B cell (primary cell): Measurements from ENCODE around the gene MYLK2. TPM values are rescaled to one million over a fixed set of nuclear protein-coding genes. Genes with fewer than 3 reads are reported as not detected.

Source experiments
- ATAC-seq: fragments of 200-7000 bp; cut with Tn5 transposase; one replicate; pipeline ENCODE4 v1.10.0; 2021; ENCODE audit warnings: low read depth, mild to moderate bottlenecking, moderate number of reproducible peaks, moderate library complexity
- CTCF ChIA-PET: fragments of 350-600 bp; sonication (Branson Sonifier 250); formaldehyde crosslinking; loops from one replicate; lab custom pipeline; 2021; ENCODE audit warnings: antibody characterized with exemption, inconsistent platforms; lab: Charles Lee
- POLR2A ChIA-PET: fragments of 350-600 bp; sonication (Branson Sonifier 250); formaldehyde crosslinking; loops from one replicate; lab custom pipeline; 2021; ENCODE audit warnings: antibody characterized with exemption; lab: Charles Lee
- DNase-seq: peaks from one replicate; pipeline ENCODE4 v3.0.0; 2013
- H2AFZ ChIP-seq: 2 replicates; pipeline ENCODE4 v1.6.1; 2012; ENCODE audit warnings: mild to moderate bottlenecking, low read depth, low read length; ENCODE audit not compliant: insufficient read depth, poor library complexity, severe bottlenecking
- H3K27ac ChIP-seq, 2 donors: 1 replicate in 1 of 2; 2 replicates in 1 of 2; pipeline ENCODE4 v1.5.1; 2012 to 2013; ENCODE audit warnings: low read length in 2 of 2, mild to moderate bottlenecking in 2 of 2, moderate library complexity in 1 of 2
- H3K27me3 ChIP-seq, 4 experiments: fragments of 200-600 bp in 1 of 4; sonication (generic) in 1 of 4; replicated peaks in 1 of 4; 1 replicate in 2 of 4; 2 replicates in 2 of 4; pipeline versions ENCODE4 v1.6.1 to v1.7.0; 2013 to 2016; ENCODE audit warnings: low read length in 3 of 4, mild to moderate bottlenecking in 2 of 4, mixed read lengths in 1 of 4, moderate library complexity in 1 of 4; ENCODE audit not compliant: insufficient read depth in 4 of 4, control insufficient read depth in 3 of 4; ENCODE audit errors: control extremely low read depth in 1 of 4
- H3K36me3 ChIP-seq, 2 experiments: replicated peaks in 1 of 2; 1 replicate in 1 of 2; 2 replicates in 1 of 2; pipeline versions ENCODE4 v1.6.1 to v1.7.1; 2013; ENCODE audit warnings: low read length in 1 of 2; ENCODE audit not compliant: insufficient read depth in 2 of 2, control insufficient read depth in 1 of 2; ENCODE audit errors: control extremely low read depth in 1 of 2, extremely low read depth in 1 of 2
- H3K4me1 ChIP-seq, 2 donors: fragments of 200-600 bp in 1 of 2; sonication (generic) in 1 of 2; 1 replicate in 1 of 2; 2 replicates in 1 of 2; pipeline versions ENCODE4 v1.5.1 to v1.6.1; 2013 to 2017; ENCODE audit warnings: low read length in 2 of 2; ENCODE audit not compliant: control insufficient read depth in 2 of 2, insufficient read depth in 2 of 2
- H3K4me2 ChIP-seq: replicated peaks from 2 replicates; pipeline ENCODE3; 2012; ENCODE audit warnings: mild to moderate bottlenecking, low read depth, low read length; ENCODE audit not compliant: poor library complexity, severe bottlenecking
- H3K4me3 ChIP-seq, 5 experiments: fragments of 200-600 bp in 1 of 5; sonication (generic) in 1 of 5; 1 replicate in 3 of 5; 2 replicates in 2 of 5; pipeline versions ENCODE4 v1.5.1 to v1.7.0; 2011 to 2016; ENCODE audit warnings: low read length in 4 of 5, mild to moderate bottlenecking in 4 of 5, low read depth in 2 of 5, control low read depth in 1 of 5, moderate library complexity in 1 of 5; ENCODE audit not compliant: insufficient read depth in 1 of 5; ENCODE audit errors: control extremely low read depth in 1 of 5, extremely low read depth in 1 of 5
- H3K79me2 ChIP-seq: fragments of 200-600 bp; sonication (generic); one replicate; pipeline ENCODE4 v1.6.0; 2016; ENCODE audit warnings: low read length; ENCODE audit not compliant: control insufficient read depth, insufficient read depth
- H3K9ac ChIP-seq: fragments of 200-600 bp; sonication (generic); 2 replicates; pipeline ENCODE4 v1.6.1; 2017; ENCODE audit warnings: mild to moderate bottlenecking, low read length, moderate library complexity
- H3K9me3 ChIP-seq, 3 donors: one replicate each; pipeline versions ENCODE4 v1.6.1 to v1.7.1; 2013; ENCODE audit warnings: low read length in 2 of 3; ENCODE audit not compliant: control insufficient read depth in 2 of 3, insufficient read depth in 1 of 3; ENCODE audit errors: control extremely low read depth in 1 of 3
- H4K20me1 ChIP-seq: 2 replicates; pipeline ENCODE4 v1.6.0; 2012; ENCODE audit warnings: mild to moderate bottlenecking, low read length; ENCODE audit not compliant: insufficient read depth, control insufficient read depth, poor library complexity, severe bottlenecking
- H3K27ac Mint-ChIP-seq: one replicate; pipeline ENCODE4 v1.8.0; 2021; ENCODE audit warnings: mixed read lengths
- H3K27me3 Mint-ChIP-seq: one replicate; pipeline ENCODE4 v1.8.0; 2021; ENCODE audit warnings: mixed read lengths
- H3K4me1 Mint-ChIP-seq: one replicate; pipeline ENCODE4 v1.8.0; 2021; ENCODE audit warnings: mixed read lengths
- H3K4me3 Mint-ChIP-seq: one replicate; pipeline ENCODE4 v1.8.0; 2021; ENCODE audit warnings: mixed read lengths
- H3K9me3 Mint-ChIP-seq: one replicate; pipeline ENCODE4 v1.8.0; 2022; ENCODE audit warnings: mixed read lengths; ENCODE audit not compliant: insufficient read depth
- CTCF ChIP-seq: fragments of 200-600 bp; IDR thresholded peaks from one replicate; pipeline ENCODE4 v1.8.0; 2022; ENCODE audit warnings: antibody characterized with exemption, mild to moderate bottlenecking
- EZH2 ChIP-seq: IDR thresholded peaks from 2 replicates; pipeline ENCODE4 v1.6.1; 2012; ENCODE audit warnings: borderline replicate concordance, low read depth, mild to moderate bottlenecking, moderate library complexity, low read length; ENCODE audit not compliant: insufficient read depth, poor library complexity, severe bottlenecking
- WGBS: methylation state at CpG from one replicate; pipeline ENCODE4 v1.1.5; 2013; ENCODE audit warnings: missing lambda C conversion rate; ENCODE audit not compliant: insufficient coverage; 5-methylcytosine and 5-hydroxymethylcytosine counted together
- intact Hi-C: fragments of 100-400 bp; cut with micrococcal nuclease; formaldehyde crosslinking; loops from one replicate; pipeline ENCODE4 v1.10.0; 2022
- polyA plus RNA-seq: library from polyadenylated mRNA; depleted of rRNA; stranded (reverse); fragments of >200 nt; gene quantifications from 2 replicates; pipeline ENCODE4 v1.2.3, GENCODE V29; 2012
- total RNA-seq, 2 donors: library from RNA; stranded (reverse); fragments of 120-200 nt in 1 of 2; gene quantifications; 1 replicate in 1 of 2; 2 replicates in 1 of 2; pipeline versions ENCODE4 v1.2.3 to v1.2.4, GENCODE V29; 2013 to 2022

The MYLK2 gene
- total and polyA plus RNA-seq, 2 donors (not counting 1 experiment from before 2014, with no cell fraction given): not detected

- 100% methylated on average over 3 of the region's 5 CpGs for WGBS
- no peak for ATAC-seq
- Histone ChIP-seq H3K27ac (no peak overlapping the region), H3K79me2 (no peaks in the 10 kb centered on the region), H4K20me1 (peaks cover 6% of the 10 kb centered on the region), H3K4me3 (no peak overlapping the region), H3K9ac (no peak overlapping the region), H3K27me3 (peaks cover 0 to 21% (median 10%) of the 10 kb centered on the region in 4 experiments), H3K9me3 (peaks cover 0 to 5% (median 0%) of the 10 kb centered on the region in 3 donors), H3K4me1 (peaks cover 19 to 26% of the 10 kb centered on the region in 2 donors), H2AFZ (no peak overlapping the region), H3K4me2 (no peak overlapping the region), H3K36me3 (no peaks in the 10 kb centered on the region)
- Mint-ChIP-seq H3K4me3 (peak overlapping the region; percentile 39), H3K9me3 (no peaks in the 10 kb centered on the region), H3K27me3 (peaks cover 5% of the 10 kb centered on the region), H3K27ac (no peak overlapping the region), H3K4me1 (peaks cover 29% of the 10 kb centered on the region)
- POLR2A ChIA-PET: interaction anchor here (0.7 to 1.0 kb wide), 3 partner anchors 26 to 214 kb away, joined by 3 to 9 read pairs (median 5); no protein-coding TSS in a partner anchor
- intact Hi-C loops: no loop called here
- TF ChIP-seq EZH2: no peak
- TF ChIP-seq CTCF: no peak
- CTCF ChIA-PET: interaction anchor here (0.7 to 3.1 kb wide), 10 partner anchors 13 to 499 kb away, joined by 3 to 11 read pairs (median 3); partner anchors contain the start of genes ASXL1 and PDRG1
- no peak for DNase-seq
Observed at GRCh38 chr20:31859266-31859997, 40.3 kb downstream of the MYLK2 start.

DNA sequence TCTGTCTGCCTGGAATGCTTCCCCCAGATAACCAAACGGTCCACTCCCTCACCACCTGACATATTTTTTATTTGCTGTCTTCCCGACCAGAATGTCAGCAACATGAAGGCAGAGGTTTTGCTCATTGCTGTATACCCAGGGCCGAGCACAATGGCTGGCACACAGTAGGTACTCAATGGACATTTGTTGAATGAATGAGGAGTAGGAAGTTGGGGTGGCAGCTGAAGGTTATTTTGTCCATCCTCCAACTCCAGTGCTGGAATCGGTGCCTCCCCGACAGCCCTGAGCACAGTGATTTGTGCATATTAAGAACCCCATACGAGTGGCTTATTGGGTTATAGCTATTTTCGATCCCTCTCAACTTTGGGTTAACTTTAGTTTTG lies 40.8 kb downstream of the MYLK2 start:
- Histone ChIP-seq H3K9me3 (peaks cover 0 to 5% (median 0%) of the 10 kb centered on the region in 3 donors), H3K27me3 (peaks cover 0 to 18% (median 10%) of the 10 kb centered on the region in 4 experiments), H3K27ac (no peak overlapping the region), H3K4me2 (no peak overlapping the region), H2AFZ (no peak overlapping the region), H3K9ac (no peak overlapping the region), H3K4me3 (no peak overlapping the region), H4K20me1 (peaks cover 6% of the 10 kb centered on the region), H3K4me1 (peaks cover 19 to 26% of the 10 kb centered on the region in 2 donors), H3K36me3 (no peaks in the 10 kb centered on the region), H3K79me2 (no peaks in the 10 kb centered on the region)
- peaks cover 5% of the 10 kb centered on the region for H3K27me3 Mint-ChIP-seq
- no peak overlapping the region for H3K27ac Mint-ChIP-seq
- intact Hi-C loops: no loop called here
- peak overlapping the region; percentile 39 for H3K4me3 Mint-ChIP-seq
- H3K9me3 Mint-ChIP-seq: no peaks in the 10 kb centered on the region
- TF ChIP-seq CTCF: no peak
- TF ChIP-seq EZH2: no peak
- peaks cover 29% of the 10 kb centered on the region for H3K4me1 Mint-ChIP-seq
- CTCF ChIA-PET: interaction anchor here (0.6 to 3.1 kb wide), 10 partner anchors 11 to 1691 kb away, joined by 3 to 11 read pairs (median 4); partner anchors contain the start of genes DUSP15, PDRG1 and TTLL9
- 80% methylated on average over 6 of the region's 7 CpGs for WGBS
- no peak for DNase-seq
- ATAC-seq: no peak
- POLR2A ChIA-PET: no interaction called here
